Measurements from ENCODE around the gene RGS7. TPM values are rescaled to one million over a fixed set of nuclear protein-coding genes. Genes with fewer than 3 reads are reported as not detected.

RGS7 gene
- polyA plus RNA-seq, 1 donor from 2014 or later, result 24.2 TPM

- Histone ChIP-seq H4K20me1 (ENCODE audit: insufficient read depth) (no peaks in the 10 kb centered on the region), H3K36me3 (ENCODE audit: insufficient read depth, low read length) (no peaks in the 10 kb centered on the region), H3K4me3 (ENCODE audit: low read length) (no peak overlapping the region), H3K27ac (ENCODE audit: low read length) (no peak overlapping the region), H3K79me2 (replicated peaks; ENCODE audit: insufficient read depth, low read length) (no peaks in the 10 kb centered on the region), H3K27me3 (ENCODE audit: insufficient read depth, low read depth, low read length) (no peaks in the 10 kb centered on the region), H3K4me2 (ENCODE audit: low read length) (no peak overlapping the region), H2AFZ (ENCODE audit: low read depth, low read length) (no peak overlapping the region), H3F3A (ENCODE audit: insufficient read depth, low read length, poor library complexity, severe bottlenecking) (no peaks in the 10 kb centered on the region), H3K9me3 (ENCODE audit: low read length) (no peaks in the 10 kb centered on the region), H3K9me2 (ENCODE audit: insufficient read depth, low read length) (no peaks in the 10 kb centered on the region), H3K9ac (ENCODE audit: low read length) (no peak overlapping the region)
- TF ChIP-seq REST (IDR thresholded peaks at IDR 0.05; ENCODE audit: borderline replicate concordance) (no peak), SMC3 (conservative IDR thresholded peaks at IDR 0.05; ENCODE audit: poor library complexity) (no peak), EP300 (conservative IDR thresholded peaks at IDR 0.05; ENCODE audit: poor library complexity, severe bottlenecking) (no peak), CTCF (IDR thresholded peaks at IDR 0.05; ENCODE audit: poor library complexity, severe bottlenecking) (no peak), EZH2 (IDR thresholded peaks at IDR 0.05; ENCODE audit: borderline replicate concordance, insufficient read depth, low read length, poor library complexity, severe bottlenecking) (no peak)
Observed at GRCh38 chr1:241096982-241097381, 260.0 kb downstream of the RGS7 start.

GRCh38 chr1:241095847-241096246 lies 261.2 kb downstream of the RGS7 start:
- Histone ChIP-seq H3K4me2 (ENCODE audit: low read length) (no peak overlapping the region), H4K20me1 (ENCODE audit: insufficient read depth) (no peaks in the 10 kb centered on the region), H2AFZ (ENCODE audit: low read depth, low read length) (no peak overlapping the region), H3K27ac (ENCODE audit: low read length) (no peak overlapping the region), H3K4me3 (ENCODE audit: low read length) (no peak overlapping the region), H3F3A (ENCODE audit: insufficient read depth, low read length, poor library complexity, severe bottlenecking) (no peaks in the 10 kb centered on the region), H3K9ac (ENCODE audit: low read length) (no peak overlapping the region), H3K36me3 (ENCODE audit: insufficient read depth, low read length) (no peaks in the 10 kb centered on the region), H3K9me3 (ENCODE audit: low read length) (no peaks in the 10 kb centered on the region), H3K79me2 (replicated peaks; ENCODE audit: insufficient read depth, low read length) (no peaks in the 10 kb centered on the region), H3K27me3 (ENCODE audit: insufficient read depth, low read depth, low read length) (no peaks in the 10 kb centered on the region), H3K9me2 (ENCODE audit: insufficient read depth, low read length) (no peaks in the 10 kb centered on the region)
- TF ChIP-seq MXI1 (conservative IDR thresholded peaks at IDR 0.05; ENCODE audit: poor library complexity, severe bottlenecking), result no peak
- no peak for TF ChIP-seq SMC3 (conservative IDR thresholded peaks at IDR 0.05; ENCODE audit: poor library complexity)
- TF ChIP-seq POLR2AphosphoS5 (IDR thresholded peaks at IDR 0.05), result no peak
- no peak for TF ChIP-seq REST (IDR thresholded peaks at IDR 0.05; ENCODE audit: borderline replicate concordance)
- TF ChIP-seq RAD21 (conservative IDR thresholded peaks at IDR 0.05), result no peak
- TF ChIP-seq EP300 (conservative IDR thresholded peaks at IDR 0.05; ENCODE audit: poor library complexity, severe bottlenecking), result no peak
- TF ChIP-seq TAF1 (IDR thresholded peaks at IDR 0.05; ENCODE audit: low read depth), result no peak
- no peak for TF ChIP-seq CTCF (IDR thresholded peaks at IDR 0.05; ENCODE audit: poor library complexity, severe bottlenecking)
- no peak for TF ChIP-seq EZH2 (IDR thresholded peaks at IDR 0.05; ENCODE audit: borderline replicate concordance, insufficient read depth, low read length, poor library complexity, severe bottlenecking)
